ENCODE results near the gene PGAP2.
"Not testable (repeated sequence)": the region's sequence is repeated elsewhere in the genome, so short reads cannot be mapped to it uniquely, and the experiment has no call there.

The PGAP2 gene

GRCh38 chr11:3807909-3808860, at the start of gene PGAP2:
TSS of gene PGAP2 (plus strand) at chr11:3808560. CDS start at chr11:3811260, 2,700 bp downstream.
- peak; percentile 70 for DNase-seq (ENCODE audit: low spot score)

- DNase-seq (ENCODE audit: low spot score): no peak
These were observed 44.1 kb upstream of the PGAP2 start for GRCh38 chr11:3764266-3764665.

GRCh38 chr11:3766836-3767235, 41.5 kb upstream of the PGAP2 start:
- not testable (repeated sequence) for DNase-seq (ENCODE audit: low spot score)

- no peak for DNase-seq (ENCODE audit: low spot score)
These were observed 40.8 kb upstream of the PGAP2 start for GRCh38 chr11:3767536-3767935.

- no peak for DNase-seq (ENCODE audit: low spot score)
These were observed 35.2 kb upstream of the PGAP2 start for GRCh38 chr11:3773180-3773579.

- DNase-seq (ENCODE audit: low spot score): no peak
These were observed 32.5 kb upstream of the PGAP2 start for GRCh38 chr11:3775736-3776406.

GRCh38 chr11:3781423-3781822, 26.9 kb upstream of the PGAP2 start:
- DNase-seq (ENCODE audit: low spot score): peak; percentile 31

- DNase-seq (ENCODE audit: low spot score): no peak
These were observed 25.4 kb upstream of the PGAP2 start for GRCh38 chr11:3782963-3783362.

- DNase-seq (ENCODE audit: low spot score): no peak
These were observed 24.7 kb upstream of the PGAP2 start for GRCh38 chr11:3783611-3784010.

GRCh38 chr11:3786781-3787428, 21.5 kb upstream of the PGAP2 start:
- peak; percentile 49 for DNase-seq (ENCODE audit: low spot score)

- DNase-seq (ENCODE audit: low spot score): not testable (repeated sequence)
These were observed 14.0 kb upstream of the PGAP2 start for GRCh38 chr11:3794387-3794786.

GRCh38 chr11:3795131-3796001, 13.0 kb upstream of the PGAP2 start:
- DNase-seq (ENCODE audit: low spot score): no peak

- DNase-seq (ENCODE audit: low spot score): no peak
These were observed 12.4 kb upstream of the PGAP2 start for GRCh38 chr11:3796002-3796311.

- no peak for DNase-seq (ENCODE audit: low spot score)
These were observed 12.0 kb upstream of the PGAP2 start for GRCh38 chr11:3796346-3796745.

- peak; percentile 25 for DNase-seq (ENCODE audit: low spot score)
These were observed 11.5 kb upstream of the PGAP2 start for GRCh38 chr11:3796801-3797328.

GRCh38 chr11:3797329-3798090, 10.8 kb upstream of the PGAP2 start, which contains the start of gene NUP98:
TSS of gene NUP98 (minus strand) at chr11:3797554. CDS start at chr11:3782117, 15,437 bp downstream.
- peak; percentile 99 for DNase-seq (ENCODE audit: low spot score)

- no peak for DNase-seq (ENCODE audit: low spot score)
These were observed 9.2 kb upstream of the PGAP2 start for GRCh38 chr11:3799143-3799542.

- no peak for DNase-seq (ENCODE audit: low spot score)
These were observed 8.5 kb upstream of the PGAP2 start for GRCh38 chr11:3799873-3800272.

GRCh38 chr11:3802011-3802790, 6.2 kb upstream of the PGAP2 start:
- no peak for DNase-seq (ENCODE audit: low spot score)
